G401 (cell line): Measurements from ENCODE around the gene CDH13. TPM values are rescaled to one million over a fixed set of nuclear protein-coding genes. Genes with fewer than 3 reads are reported as not detected.

ENCODE experiments used
- DNase-seq: peaks from one replicate; pipeline ENCODE4 v3.0.0-alpha.2; 2015; ENCODE audit warnings: low spot score
- in situ Hi-C: cut with HindIII; loops from 2 replicates; pipeline ENCODE4 v1.10.0; 2016; ENCODE audit warnings: low sequenced_read_pairs, mixed read lengths
- total RNA-seq: library from RNA; depleted of rRNA; stranded (reverse); fragments of >200 nt; shearing (Covaris generic); gene quantifications from 2 replicates; pipeline ENCODE4 v1.2.3, GENCODE V29; 2014

Gene CDH13
- total RNA-seq, 1 experiment from 2014 or later: 10.8 TPM

- in situ Hi-C loops: no loop called here
- DNase-seq: no peak
Observed at GRCh38 chr16:82807311-82807710, 180.5 kb downstream of the CDH13 start.

GRCh38 chr16:82808036-82808435 is 181.3 kb downstream of the CDH13 start:
- DNase-seq: no peak
- in situ Hi-C loops: no loop called here

- DNase-seq: no peak
- in situ Hi-C loops: no loop called here
Observed at GRCh38 chr16:82810077-82810476, 183.3 kb downstream of the CDH13 start.

GRCh38 chr16:82814059-82814458 is 187.3 kb downstream of the CDH13 start:
- in situ Hi-C loops: no loop called here

GRCh38 chr16:82819286-82819685 is 192.5 kb downstream of the CDH13 start:
- in situ Hi-C loops: no loop called here
- DNase-seq: no peak

More at GRCh38 chr16:82814059-82814458, 187.3 kb downstream of the CDH13 start:
- no peak for DNase-seq

GRCh38 chr16:82820855-82821254 is 194.1 kb downstream of the CDH13 start:
- DNase-seq: no peak
- in situ Hi-C loops: no loop called here

- in situ Hi-C loops: no loop called here
- no peak for DNase-seq
Observed at GRCh38 chr16:82824408-82824807, 197.6 kb downstream of the CDH13 start.

GRCh38 chr16:82829301-82829700 is 202.5 kb downstream of the CDH13 start:
- no peak for DNase-seq
- in situ Hi-C loops: no loop called here

- no peak for DNase-seq
- in situ Hi-C loops: no loop called here
Observed at GRCh38 chr16:82830944-82831343, 204.2 kb downstream of the CDH13 start.

- in situ Hi-C loops: no loop called here
- no peak for DNase-seq
Observed at GRCh38 chr16:82832821-82833220, 206.1 kb downstream of the CDH13 start.

- no peak for DNase-seq
- in situ Hi-C loops: no loop called here
Observed at GRCh38 chr16:82833378-82833993, 206.7 kb downstream of the CDH13 start.

- DNase-seq: no peak
- in situ Hi-C loops: no loop called here
Observed at GRCh38 chr16:82834151-82834815, 207.5 kb downstream of the CDH13 start.

GRCh38 chr16:82835487-82836155 is 208.9 kb downstream of the CDH13 start:
- no peak for DNase-seq
- in situ Hi-C loops: no loop called here

- no peak for DNase-seq
- in situ Hi-C loops: no loop called here
Observed at GRCh38 chr16:82841108-82841507, 214.3 kb downstream of the CDH13 start.

- DNase-seq: no peak
- in situ Hi-C loops: no loop called here
Observed at GRCh38 chr16:82843606-82844271, 217.0 kb downstream of the CDH13 start.

GRCh38 chr16:82845116-82845515 is 218.3 kb downstream of the CDH13 start:
- in situ Hi-C loops: no loop called here

GRCh38 chr16:82846806-82847205 is 220.0 kb downstream of the CDH13 start:
- DNase-seq: no peak
- in situ Hi-C loops: no loop called here

More at GRCh38 chr16:82845116-82845515, 218.3 kb downstream of the CDH13 start:
- DNase-seq: no peak

GRCh38 chr16:82848013-82848412 is 221.2 kb downstream of the CDH13 start:
- in situ Hi-C loops: no loop called here
- DNase-seq: no peak

GRCh38 chr16:82852388-82853008 is 225.7 kb downstream of the CDH13 start:
- in situ Hi-C loops: no loop called here
- DNase-seq: no peak

GRCh38 chr16:82855471-82855870 is 228.7 kb downstream of the CDH13 start:
- no peak for DNase-seq
- in situ Hi-C loops: no loop called here
